HG02885 (cell line): ENCODE results near the gene CHKA.
A peak's percentile ranks its signal among the peaks of the same experiment; 100 is the strongest.

Source experiments
- ATAC-seq: cut with Tn5 transposase; IDR thresholded peaks from one replicate; pipeline ENCODE4 v1.9.1; 2021; ENCODE audit warnings: mild to moderate bottlenecking; ENCODE audit not compliant: unreplicated experiment, poor library complexity

Gene CHKA

DNA sequence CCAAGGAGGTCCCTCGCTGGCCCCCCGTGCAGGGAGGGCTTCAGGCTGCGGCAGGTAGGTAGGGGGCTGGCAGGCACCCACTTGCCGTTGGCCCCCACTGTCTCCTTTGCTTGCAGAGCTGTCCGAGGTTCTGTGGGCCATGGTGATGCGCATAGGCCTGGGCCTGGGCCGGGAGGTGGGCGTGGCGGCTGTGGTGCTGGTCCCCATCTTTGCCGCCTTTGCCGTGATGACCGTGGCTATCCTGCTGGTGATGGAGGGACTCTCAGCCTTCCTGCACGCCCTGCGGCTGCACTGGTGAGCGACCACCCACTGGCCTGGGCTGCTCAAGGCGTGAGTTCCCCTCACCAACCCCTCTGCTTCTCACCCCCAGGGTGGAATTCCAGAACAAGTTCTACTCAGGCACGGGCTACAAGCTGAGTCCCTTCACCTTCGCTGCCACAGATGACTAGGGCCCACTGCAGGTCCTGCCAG lies 70.8 kb downstream of the CHKA start:
- ATAC-seq = no peak

DNA sequence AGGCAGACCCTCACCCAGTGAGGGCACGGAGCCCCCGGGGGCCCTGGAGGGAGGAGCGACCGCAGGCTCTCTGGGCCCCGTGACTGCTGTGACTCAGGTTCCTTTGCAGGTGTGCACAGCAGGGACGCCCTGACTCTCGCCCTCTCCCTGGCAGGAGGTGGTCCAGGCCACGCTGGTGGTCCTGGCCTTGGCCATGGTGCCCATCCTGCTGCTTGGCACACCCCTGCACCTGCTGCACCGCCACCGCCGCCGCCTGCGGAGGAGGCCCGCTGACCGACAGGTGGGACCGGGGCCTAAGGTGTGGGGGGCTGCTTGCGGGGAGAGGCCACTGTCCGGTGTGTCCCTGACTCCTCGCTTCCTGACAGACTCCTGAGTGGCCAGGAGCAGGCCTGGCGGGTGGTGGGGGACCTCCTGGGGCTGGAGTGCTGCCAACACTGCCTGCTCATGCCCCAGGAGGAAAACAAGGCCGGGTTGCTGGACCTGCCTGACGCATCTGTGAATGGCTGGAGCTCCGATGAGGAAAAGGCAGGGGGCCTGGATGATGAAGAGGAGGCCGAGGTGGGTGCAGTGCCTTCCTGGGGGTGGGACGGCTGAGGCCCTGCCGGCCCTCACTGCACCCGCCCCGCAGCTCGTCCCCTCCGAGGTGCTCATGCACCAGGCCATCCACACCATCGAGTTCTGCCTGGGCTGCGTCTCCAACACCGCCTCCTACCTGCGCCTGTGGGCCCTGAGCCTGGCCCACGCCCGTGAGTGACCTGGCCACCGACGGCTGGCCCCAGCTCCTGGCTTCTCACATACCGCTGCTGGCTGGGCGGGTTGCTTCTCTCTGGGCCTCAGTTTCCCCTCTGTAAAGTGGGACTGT lies 71.4 kb downstream of the CHKA start:
- no peak for ATAC-seq

DNA sequence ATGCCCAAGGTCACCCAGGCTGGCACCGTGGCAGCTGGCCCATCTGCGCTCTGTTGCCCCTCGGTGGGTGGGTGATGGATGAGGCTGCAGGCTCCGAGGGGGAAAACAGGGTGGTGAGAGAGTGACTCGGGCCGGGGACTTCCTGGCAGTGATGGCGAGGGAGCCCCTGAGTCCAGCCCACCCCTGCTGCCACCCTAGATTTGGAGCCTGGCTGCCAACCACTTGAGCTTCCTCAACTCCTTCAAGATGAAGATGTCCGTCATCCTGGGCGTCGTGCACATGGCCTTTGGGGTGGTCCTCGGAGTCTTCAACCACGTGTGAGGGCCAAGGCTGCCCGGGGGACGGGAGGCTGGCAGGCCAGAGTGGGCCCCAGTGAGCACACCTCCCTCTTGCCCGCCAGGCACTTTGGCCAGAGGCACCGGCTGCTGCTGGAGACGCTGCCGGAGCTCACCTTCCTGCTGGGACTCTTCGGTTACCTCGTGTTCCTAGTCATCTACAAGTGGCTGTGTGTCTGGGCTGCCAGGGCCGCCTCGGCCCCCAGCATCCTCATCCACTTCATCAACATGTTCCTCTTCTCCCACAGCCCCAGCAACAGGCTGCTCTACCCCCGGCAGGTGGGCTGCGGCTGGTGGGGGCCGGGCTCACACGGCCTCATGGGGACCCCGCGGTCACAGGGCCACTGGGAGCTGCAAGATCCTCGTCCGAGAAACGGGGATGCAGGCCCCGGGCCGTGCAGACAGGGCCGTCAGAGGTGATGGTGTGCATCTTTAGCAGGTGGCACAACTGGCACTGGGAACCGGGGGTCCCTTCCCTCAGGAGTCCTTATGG lies 72.3 kb downstream of the CHKA start:
- no peak for ATAC-seq

DNA sequence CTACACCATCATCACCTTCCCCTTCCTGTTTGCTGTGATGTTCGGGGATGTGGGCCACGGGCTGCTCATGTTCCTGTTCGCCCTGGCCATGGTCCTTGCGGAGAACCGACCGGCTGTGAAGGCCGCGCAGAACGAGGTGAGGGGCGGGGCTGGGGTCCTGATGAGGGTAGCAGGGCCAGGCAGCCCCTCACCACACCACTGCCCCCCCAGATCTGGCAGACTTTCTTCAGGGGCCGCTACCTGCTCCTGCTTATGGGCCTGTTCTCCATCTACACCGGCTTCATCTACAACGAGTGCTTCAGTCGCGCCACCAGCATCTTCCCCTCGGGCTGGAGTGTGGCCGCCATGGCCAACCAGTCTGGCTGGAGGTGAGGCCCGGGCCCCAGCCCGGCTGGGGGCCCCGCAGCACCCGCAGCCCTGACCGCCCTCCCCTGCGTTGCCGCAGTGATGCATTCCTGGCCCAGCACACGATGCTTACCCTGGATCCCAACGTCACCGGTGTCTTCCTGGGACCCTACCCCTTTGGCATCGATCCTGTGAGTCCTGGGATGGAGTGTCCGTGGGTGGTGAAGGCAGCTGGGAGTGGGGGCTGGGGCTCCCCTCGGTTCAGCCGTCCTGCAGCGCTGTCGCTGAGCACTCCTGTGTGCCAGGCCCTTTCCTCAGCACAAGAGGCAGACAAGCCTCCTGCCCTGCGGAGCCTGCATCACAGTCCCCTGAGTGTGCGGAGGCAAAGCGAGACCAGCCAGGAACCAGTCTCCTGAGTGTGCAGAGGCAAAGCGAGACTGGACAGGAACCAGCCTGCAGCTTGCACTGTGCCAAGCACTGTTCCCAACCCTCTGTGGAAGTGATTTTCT lies 73.5 kb downstream of the CHKA start:
- ATAC-seq = no peak

DNA sequence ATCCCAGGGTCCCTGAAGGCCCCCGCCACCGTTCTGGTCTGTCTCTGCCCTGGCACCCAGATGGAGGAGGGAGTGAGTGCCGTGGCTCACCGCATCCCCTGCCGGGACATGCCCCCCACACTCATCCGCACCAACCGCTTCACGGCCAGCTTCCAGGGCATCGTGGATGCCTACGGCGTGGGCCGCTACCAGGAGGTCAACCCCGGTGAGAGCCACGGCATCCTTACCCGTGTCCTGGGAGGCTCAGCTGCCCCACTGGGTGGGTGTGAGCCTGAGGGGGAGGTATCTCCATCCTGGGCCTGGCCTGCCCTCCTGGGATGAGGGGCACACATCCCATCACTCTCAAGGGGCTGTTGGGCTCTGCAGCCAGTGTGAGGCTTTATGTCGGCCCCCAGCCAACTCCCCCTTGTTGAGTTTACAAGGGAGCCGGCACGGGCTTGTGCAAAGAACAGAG lies 76.3 kb downstream of the CHKA start:
- no peak for ATAC-seq

DNA sequence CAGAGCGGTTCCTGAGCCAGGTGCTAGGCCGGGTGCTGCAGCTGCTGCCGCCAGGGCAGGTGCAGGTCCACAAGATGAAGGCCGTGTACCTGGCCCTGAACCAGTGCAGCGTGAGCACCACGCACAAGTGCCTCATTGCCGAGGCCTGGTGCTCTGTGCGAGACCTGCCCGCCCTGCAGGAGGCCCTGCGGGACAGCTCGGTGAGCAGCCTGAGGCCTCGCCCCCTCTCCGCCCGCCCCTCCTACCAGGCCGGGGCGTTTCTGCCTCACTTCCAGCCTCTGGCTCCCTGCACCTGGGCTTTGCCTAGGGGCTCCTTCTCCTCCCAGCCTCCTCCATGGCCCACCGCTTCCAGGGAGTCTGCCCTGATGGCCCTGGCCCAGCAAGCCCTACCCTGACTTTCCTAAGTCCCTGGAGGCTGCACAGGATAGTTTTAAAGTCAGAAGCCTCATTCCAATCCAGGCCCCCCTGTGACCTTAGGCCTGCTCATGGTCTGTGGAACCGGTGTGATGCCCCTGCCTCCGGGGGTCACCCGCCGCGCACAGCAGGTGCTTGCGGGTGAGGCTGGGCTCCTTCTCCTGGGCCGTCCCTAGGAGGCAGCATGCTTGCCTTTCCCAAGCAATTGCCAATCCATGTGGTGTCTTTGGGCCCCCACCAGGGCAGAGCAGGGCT lies 76.9 kb downstream of the CHKA start:
- ATAC-seq = no peak

DNA sequence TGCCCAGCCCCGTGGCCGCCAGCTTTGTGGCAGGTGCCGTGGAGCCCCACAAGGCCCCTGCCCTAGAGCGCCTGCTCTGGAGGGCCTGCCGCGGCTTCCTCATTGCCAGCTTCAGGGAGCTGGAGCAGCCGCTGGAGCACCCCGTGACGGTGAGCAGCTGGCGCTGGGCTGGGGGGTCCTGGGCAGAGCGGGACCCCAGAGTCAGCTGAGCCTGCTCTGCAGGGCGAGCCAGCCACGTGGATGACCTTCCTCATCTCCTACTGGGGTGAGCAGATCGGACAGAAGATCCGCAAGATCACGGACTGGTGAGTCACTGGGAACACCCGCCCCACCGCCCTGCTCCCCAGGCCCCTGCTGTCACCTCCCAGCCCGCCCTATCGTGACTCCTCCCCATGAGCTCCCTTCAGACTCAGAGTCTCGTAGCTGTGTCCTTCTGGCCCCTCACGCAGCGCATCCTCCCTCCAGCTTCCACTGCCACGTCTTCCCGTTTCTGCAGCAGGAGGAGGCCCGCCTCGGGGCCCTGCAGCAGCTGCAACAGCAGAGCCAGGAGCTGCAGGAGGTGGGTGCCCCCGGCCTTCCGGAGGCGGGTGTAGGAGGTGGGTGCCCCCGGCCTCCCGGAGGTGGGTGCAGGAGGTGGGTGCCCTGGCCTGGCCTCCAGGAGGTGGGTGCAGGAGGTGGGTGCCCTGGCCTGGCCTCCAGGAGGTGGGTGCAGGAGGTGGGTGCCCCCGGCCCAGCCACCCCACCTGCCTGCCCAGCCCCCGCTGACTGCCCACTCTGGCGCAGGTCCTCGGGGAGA lies 77.6 kb downstream of the CHKA start:
- ATAC-seq = no peak

DNA sequence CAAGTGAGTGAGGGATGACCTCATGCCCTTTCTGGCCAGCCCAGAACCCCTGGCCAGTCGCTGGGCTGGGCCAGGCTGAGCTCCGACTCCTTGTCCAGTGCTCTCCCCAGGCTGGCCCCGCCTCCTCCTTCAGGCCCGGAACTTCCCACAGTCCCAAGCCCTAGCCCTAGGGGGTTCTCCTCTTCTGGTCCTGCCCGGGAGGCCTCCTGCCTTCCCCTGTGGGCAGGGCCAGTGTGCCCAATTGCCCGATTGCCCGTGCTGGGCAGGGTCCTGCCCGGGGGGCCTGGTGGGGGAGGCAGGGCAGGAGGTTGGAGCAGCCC lies 78.2 kb downstream of the CHKA start:
- no peak for ATAC-seq

DNA sequence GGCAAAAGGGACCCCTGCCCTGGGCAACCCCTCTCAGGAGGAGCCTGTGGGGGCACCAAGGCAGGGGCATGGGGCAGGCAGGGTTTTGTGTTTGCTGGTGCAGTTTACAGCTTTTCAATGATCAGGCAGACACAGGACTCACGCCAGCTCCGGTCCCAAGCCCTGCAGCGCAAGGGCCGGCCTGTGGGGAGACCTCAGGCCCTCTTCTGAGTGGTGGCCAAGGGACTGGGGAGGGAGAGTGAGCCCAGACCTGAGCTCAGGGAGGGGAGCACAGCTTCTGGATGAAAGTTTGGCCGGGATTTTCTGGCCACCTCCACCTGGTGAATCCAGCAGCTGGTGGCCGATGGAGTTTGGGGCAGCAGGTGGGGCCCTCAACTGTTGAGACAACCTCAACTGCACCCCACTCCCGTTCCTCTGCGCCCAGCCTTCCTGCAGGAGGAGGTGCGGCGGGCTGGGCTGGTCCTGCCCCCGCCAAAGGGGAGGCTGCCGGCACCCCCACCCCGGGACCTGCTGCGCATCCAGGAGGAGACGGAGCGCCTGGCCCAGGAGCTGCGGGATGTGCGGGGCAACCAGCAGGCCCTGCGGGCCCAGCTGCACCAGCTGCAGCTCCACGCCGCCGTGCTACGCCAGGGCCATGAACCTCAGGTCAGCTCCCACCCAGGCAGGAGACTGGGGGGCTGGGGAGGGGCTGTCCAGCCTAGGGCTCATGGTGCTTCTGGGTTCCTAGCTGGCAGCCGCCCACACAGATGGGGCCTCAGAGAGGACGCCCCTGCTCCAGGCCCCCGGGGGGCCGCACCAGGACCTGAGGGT lies 78.8 kb downstream of the CHKA start:
- ATAC-seq = no peak

DNA sequence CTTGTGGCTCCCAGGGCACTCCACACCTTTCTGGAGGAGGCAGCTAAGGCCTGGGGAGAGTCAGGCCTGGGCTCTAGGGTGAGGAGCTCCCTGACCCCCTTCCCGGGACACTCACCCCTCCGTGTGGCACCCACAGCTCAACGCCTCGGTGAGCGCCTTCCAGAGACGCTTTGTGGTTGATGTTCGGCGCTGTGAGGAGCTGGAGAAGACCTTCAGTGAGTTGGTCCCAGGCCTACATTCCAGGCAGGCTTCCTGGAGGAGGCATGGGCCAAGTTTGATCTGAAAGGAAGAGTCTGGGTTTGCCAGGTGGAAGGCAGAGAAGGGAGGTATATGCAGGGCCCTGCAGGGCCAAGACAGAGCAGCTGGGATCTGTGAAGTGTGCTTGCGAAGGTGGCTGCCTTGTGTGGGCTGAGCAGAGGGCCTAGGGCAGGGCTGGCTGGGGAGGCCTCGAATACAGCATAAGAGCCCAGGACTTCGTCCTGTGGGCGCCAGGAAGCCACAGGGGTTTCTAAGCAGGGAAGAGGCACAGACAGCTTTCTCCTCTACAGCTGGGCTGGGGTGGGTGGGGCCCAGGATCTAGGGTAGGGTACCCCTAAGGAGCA lies 79.5 kb downstream of the CHKA start:
- ATAC-seq = no peak

DNA sequence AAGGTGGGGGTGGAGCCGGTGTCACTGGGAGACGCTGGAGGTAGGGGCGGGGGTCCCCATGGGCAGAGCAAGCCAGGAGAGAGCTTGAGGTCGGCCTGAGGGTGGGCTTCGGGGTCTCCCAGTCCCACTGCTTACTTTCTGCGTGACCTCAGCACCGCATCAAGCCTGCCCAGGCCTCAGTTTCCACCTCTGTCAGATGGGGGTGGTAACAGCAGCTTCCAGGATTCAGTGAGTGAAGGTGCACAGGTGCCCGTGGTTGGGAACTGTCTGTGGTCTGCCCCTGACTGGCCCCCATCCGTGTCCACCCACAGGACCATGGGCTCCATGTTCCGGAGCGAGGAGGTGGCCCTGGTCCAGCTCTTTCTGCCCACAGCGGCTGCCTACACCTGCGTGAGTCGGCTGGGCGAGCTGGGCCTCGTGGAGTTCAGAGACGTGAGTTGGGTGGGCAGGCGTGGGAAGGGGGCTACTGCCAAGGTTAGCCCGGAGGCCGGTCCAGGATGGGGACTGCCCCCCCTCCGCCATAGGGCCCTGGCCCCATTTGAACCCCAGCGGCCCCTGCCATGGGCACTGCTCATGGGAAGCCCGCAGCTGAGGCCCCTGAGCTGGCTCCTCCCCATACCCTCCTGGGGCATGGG lies 80.1 kb downstream of the CHKA start:
- no peak for ATAC-seq

DNA sequence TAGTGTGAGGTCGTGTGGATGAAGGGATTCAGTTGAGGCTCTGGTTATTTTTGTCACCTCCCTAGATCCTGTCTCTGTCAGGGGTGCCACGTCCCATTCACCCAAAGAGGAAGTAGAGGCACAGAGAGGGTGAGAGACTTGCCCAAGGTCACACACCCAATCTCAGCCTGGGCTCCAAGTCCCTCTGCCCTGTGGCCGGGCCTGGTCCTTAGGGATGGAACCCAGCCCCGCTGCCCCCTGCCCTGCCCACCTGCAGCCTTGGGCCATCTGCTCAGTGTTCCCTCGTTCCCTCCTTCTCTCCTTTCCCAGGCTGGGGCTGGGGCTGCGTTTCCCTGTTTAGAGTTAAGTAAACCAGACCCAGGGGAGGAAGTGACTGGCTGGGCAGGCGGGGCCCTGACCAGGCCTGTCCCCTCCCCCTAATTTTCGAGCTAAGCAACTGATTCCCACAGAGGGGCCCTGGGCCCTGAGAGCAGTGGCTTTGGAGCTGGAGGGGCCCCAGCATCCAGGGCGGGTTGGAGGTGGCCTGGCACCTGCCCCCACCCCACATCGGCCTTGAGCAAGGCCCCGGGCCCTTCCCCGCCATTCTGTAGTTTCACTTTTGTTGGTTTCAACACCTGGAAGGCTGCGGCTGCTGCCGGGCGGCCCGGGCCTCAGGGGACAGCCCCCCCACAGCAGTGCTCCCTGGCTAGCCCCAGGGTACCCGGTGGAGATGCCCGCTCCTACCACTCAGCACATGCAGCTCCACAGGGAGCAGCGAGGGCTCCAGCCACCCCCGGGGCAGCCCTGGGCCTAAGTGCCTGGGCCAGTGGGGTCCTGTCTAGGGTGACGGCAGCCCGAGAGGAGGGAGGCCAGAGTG lies 80.9 kb downstream of the CHKA start:
- peak; percentile 59 for ATAC-seq

DNA sequence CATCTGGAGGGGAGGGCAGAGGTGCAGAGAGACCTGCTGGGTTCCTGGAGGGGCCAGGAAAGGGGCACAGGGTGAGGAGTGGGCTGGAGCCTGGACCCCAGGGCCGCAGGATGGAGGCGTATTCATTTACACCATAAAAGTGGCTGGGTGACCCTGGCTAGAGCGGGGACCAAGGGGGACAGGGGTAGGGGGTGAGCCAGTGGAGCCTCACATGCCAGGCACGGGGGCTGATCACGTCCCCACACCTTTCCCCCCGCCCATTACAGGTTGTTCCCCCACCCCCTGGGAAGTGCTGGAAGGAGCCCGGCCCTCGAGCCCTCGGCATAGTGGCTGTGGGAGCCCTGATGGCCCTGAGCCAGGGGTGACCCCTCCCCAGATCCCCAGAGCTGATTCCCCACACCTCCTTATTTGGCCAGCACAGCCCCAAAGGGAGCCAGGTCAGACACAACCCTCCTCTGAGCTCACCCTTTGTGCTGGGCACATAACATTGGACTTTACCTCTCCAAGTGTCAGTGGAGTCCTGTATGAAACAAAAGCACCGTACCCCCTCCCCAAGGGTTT lies 81.6 kb downstream of the CHKA start:
- no peak for ATAC-seq

DNA sequence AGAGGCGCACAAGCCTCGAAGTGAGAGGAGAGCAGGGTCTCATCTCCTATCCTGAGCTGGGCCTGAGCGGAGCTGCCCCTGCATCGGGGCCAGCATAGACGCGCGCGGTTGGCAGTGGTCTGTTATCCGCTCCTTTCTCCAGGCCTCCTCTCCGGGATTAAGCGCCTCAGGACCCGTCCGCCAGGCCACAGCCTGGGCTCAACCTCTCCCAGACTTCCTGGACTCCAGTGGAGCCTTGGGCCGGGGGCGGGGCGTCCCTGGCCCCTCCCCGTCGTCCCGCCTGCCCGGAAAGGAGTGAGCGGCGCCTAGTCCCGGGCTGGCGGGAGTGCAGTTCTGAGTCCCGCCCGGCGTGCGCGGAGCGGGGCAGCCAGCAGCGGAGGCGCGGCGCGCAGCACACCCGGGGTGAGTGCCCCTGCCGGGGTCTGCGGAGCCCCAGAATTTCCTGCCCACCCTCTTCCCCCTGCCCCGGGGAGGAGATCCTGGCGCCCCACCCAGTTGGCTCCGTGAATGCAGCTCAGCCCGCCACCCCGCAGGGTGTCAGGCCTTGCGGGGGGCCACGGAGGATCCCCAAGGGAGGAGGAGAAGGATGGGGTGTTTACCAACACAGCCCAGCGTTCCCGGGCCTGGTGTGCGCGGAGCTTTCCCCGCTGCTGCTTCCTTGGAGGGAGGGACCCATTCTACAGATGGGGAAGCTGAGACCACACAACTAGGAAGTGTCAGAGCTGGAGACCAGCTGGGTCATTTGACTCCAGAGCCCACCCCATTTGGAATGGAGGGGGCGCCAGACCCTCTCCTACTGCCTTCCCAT lies 82.3 kb downstream of the CHKA start, which contains the start of gene TCIRG1:
Gene TCIRG1, plus strand, starts transcription at position 308 of the 808 bp plus-strand sequence. CDS start 2,247 bp downstream, outside the sequence.
- ATAC-seq = peak; percentile 49

DNA sequence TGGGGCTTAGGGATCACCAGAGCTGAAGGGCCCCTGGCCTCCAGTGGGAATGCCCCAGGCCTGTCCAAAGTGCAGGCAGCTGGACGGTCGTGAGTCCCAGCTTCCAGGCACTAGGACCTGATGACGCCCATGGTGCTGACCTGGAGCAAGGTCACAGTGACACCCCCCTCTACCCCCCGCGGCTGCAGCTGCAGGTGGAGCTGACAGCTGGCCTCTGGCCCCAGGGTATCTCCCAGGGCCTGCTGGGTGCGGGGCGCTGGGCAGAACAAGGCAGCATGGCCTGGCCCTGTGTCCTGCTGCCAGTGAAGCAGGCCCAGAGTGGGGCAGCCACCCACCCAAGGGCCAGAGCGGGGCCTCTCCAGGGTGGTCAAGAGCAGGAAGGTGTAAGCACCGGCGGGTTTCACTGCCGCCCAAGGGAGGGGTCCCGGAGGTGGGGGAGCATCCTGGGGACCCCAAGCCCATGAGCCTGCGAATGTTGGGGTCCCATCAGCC lies 82.9 kb downstream of the CHKA start:
- ATAC-seq = no peak
